Measurements from ENCODE around the gene PPP2R3A. TPM values are rescaled to one million over a fixed set of nuclear protein-coding genes. Genes with fewer than 3 reads are reported as not detected.

Gene PPP2R3A
- total RNA-seq, 4 donors from 2014 or later = 16.8 to 30.3 (median 25.6) TPM

DNA sequence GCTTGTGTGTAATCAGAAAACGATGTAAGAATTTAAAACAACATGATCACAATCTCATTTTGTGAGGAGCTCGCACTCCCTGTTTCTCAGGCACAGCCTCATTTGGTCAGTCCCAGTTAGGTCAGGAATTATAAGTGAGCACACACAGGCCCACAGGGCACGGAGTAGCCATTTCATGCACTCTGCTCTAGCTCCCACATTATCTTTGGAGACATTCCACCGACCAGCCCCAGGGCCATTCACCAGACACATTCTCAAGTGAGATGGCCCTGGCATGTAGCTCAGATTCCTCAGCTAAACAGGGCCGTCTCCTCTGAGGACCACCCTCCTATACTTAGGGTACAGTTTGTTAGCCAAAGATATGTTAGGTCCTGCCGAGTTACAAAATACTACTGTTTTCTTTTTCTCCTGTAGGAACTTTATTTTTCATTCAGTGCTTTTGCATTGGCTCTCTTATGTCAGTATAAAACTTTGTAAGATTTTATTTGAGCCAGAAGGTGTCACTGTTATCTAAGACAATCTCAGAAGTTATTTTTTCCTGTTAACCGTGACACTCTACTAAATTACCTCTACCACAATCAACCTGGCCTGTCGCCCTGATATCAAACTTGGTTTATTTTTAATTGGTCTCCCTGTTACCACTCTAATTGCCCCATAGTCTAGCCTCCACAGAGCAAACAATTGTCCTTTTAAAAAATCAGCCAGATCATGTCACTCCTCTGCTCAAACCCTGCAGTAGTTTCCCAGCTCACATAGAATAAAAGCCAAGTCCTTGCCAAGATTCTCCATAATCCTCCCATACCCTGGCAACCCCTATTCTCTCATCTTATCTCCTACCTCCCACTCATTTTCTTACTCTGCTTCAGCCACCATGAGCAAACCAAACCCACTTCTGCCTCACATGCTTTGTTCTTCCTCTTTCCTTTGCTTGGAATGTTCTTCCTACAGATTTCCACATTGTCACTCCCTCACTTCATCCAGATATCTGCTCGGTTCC lies 105.7 kb downstream of the PPP2R3A start:
- in situ Hi-C loops (cut with MboI; ENCODE audit: low sequenced_read_pairs in 4 of 4) = loop anchor here (10.0 kb wide), 4 partner anchors 674 to 954 kb away; partner anchors contain the start of gene STAG1 (in 1 of the 4)

DNA sequence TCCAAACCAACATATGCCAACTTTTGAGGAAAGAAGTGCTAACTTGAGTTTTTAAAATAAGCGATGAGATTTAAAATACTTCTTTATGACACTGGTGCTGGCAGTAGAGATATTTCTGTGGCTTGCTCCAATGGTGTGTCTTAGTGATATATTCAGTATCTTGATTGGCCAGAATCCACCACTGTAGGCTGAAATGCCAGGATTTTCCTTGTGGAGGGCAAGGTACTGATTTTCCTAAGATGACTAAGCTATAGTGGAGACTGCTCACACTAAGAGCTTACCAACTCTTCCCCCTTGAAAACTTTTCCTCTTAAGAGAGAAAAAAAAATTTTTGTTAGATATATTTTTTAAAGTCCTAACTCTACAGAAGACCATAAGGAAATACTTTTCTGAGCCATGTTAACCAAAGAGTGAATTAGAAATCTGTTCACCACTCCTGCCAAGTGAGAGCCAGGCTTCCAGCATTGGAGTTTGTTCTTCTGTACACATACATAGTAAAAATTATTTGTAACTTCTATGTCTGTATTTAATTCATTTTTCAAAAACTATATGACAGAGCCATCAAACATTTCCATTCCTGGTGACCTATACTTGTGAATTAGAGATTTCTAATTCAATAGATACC lies 109.1 kb downstream of the PPP2R3A start:
- peaks cover 29 to 45% of the 10 kb centered on the region in 2 donors for H3K4me1 ChIP-seq
- no peak for ATAC-seq
- no peak for TF ChIP-seq POLR2A (IDR thresholded peaks at IDR 0.05)
- TF ChIP-seq, protein P1, sequence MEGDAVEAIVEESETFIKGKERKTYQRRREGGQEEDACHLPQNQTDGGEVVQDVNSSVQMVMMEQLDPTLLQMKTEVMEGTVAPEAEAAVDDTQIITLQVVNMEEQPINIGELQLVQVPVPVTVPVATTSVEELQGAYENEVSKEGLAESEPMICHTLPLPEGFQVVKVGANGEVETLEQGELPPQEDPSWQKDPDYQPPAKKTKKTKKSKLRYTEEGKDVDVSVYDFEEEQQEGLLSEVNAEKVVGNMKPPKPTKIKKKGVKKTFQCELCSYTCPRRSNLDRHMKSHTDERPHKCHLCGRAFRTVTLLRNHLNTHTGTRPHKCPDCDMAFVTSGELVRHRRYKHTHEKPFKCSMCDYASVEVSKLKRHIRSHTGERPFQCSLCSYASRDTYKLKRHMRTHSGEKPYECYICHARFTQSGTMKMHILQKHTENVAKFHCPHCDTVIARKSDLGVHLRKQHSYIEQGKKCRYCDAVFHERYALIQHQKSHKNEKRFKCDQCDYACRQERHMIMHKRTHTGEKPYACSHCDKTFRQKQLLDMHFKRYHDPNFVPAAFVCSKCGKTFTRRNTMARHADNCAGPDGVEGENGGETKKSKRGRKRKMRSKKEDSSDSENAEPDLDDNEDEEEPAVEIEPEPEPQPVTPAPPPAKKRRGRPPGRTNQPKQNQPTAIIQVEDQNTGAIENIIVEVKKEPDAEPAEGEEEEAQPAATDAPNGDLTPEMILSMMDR (IDR thresholded peaks at IDR 0.05 in 4 of 5, conservative IDR thresholded peaks at IDR 0.05 in 1 of 5) = no peak
- intact Hi-C loops (cut with DNase I; ENCODE audit: low total_unique reads) = loop anchor here (1.0 to 5.0 kb wide), 5 partner anchors 122 to 940 kb away; partner anchors contain the start of genes MSL2, NCK1 and STAG1
- no peaks in the 10 kb centered on the region for H3K36me3 ChIP-seq
- H3K9me3 ChIP-seq = no peaks in the 10 kb centered on the region
- no peak for DNase-seq
- H3K27ac ChIP-seq = peak overlapping the region; percentile 69 to 81 (median 78)
- in situ Hi-C loops (cut with MboI; ENCODE audit: low sequenced_read_pairs in 4 of 4) = loop anchor here (5.0 to 25.0 kb wide), 8 partner anchors 313 to 950 kb away; partner anchors contain the start of gene STAG1 (in 2 of the 4)
- H3K27me3 ChIP-seq = no peaks in the 10 kb centered on the region
- no peak overlapping the region for H3K4me3 ChIP-seq

More for the DNA sequence above, 105.7 kb downstream of the PPP2R3A start:
- ATAC-seq (peak; percentile 8 to 34), DNase-seq (peak in 1 of 2 donors; percentile 25)
- no peaks in the 10 kb centered on the region for H3K36me3 ChIP-seq
- intact Hi-C loops (cut with DNase I; ENCODE audit: low total_unique reads) = loop anchor here (5.0 kb wide), 1 partner anchor 791 kb away; the partner anchor contains the start of gene NCK1
- H3K27ac ChIP-seq = peak overlapping the region; percentile 66 to 81 (median 77)
- H3K9me3 ChIP-seq = no peaks in the 10 kb centered on the region
- no peaks in the 10 kb centered on the region for H3K27me3 ChIP-seq
- no peak overlapping the region for H3K4me3 ChIP-seq
- H3K4me1 ChIP-seq = peaks cover 33 to 45% of the 10 kb centered on the region in 2 donors
- TF ChIP-seq POLR2A (IDR thresholded peaks at IDR 0.05) = no peak
- TF ChIP-seq, protein P1 (IDR thresholded peaks at IDR 0.05 in 4 of 5, conservative IDR thresholded peaks at IDR 0.05 in 1 of 5) = peak in 1 of 5 experiments; percentile 31

DNA sequence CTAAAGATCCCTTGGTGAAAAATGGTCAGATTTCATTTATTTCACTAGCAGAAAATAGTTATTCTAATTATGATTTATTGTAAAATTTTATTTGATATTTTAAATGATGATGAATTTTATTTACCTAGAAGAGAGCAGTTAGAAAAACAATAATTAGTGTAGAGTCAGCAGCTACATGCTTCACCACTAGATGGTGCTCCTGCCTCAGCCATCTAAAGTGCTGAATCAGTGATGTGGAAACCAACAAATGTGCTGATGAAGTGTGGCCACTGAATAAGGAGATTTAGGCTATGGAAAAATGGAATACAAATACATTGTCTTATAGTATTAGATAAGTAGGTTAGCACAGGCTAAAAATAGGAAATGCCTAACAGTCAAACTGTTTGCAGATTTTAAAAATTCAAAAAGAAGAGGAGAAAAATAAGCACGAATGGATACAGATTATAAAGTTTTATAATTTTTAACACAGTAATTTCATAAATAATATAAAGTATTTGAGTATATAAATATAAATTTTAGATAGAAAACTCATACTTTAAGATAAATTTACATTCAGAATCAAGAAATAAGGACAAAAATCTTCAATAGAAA lies 109.8 kb downstream of the PPP2R3A start:
- intact Hi-C loops (cut with DNase I; ENCODE audit: low total_unique reads) = loop anchor here (1.0 kb wide), 3 partner anchors 121 to 939 kb away; partner anchors contain the start of gene MSL2
- H3K4me3 ChIP-seq = peak overlapping the region in 2 of 4 donors; percentile 10
- DNase-seq (peak; percentile 55 to 73), ATAC-seq (peak; percentile 82 to 86)
- H3K36me3 ChIP-seq = peaks cover 0 to 5% of the 10 kb centered on the region in 2 donors
- no peaks in the 10 kb centered on the region for H3K27me3 ChIP-seq
- in situ Hi-C loops (cut with MboI; ENCODE audit: low sequenced_read_pairs in 4 of 4) = loop anchor here (5.0 to 25.0 kb wide), 8 partner anchors 312 to 949 kb away; partner anchors contain the start of gene STAG1 (in 2 of the 4)
- H3K27ac ChIP-seq = peak overlapping the region; percentile 69 to 81 (median 78)
- H3K4me1 ChIP-seq = peaks cover 22 to 42% of the 10 kb centered on the region in 2 donors
- no peaks in the 10 kb centered on the region for H3K9me3 ChIP-seq
- TF ChIP-seq POLR2A (IDR thresholded peaks at IDR 0.05) = no peak
- TF ChIP-seq, protein P1 (IDR thresholded peaks at IDR 0.05 in 4 of 5, conservative IDR thresholded peaks at IDR 0.05 in 1 of 5) = peak; percentile 89 to 98 (median 92)

DNA sequence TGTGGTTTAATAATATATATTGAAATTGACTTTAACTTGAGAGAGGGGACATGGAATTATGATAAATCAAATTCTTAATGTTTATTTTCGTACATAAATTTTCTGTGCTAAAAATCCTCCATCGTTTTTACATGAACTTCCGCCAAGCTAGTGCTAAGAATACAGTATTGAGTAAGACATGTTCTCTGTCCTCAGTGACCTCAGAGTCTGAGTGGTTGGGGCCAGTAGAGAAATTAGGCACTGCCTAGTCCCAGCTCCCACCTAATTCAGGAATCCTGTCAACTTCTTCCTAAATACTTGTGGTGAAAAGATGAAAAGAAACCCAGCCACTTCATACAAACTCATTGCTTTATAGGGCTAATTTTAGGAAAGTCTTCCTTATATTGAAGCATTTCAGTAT lies 110.3 kb downstream of the PPP2R3A start:
- TF ChIP-seq POLR2A (IDR thresholded peaks at IDR 0.05) = no peak
- TF ChIP-seq, protein P1 (IDR thresholded peaks at IDR 0.05 in 4 of 5, conservative IDR thresholded peaks at IDR 0.05 in 1 of 5) = no peak
- Histone ChIP-seq H3K27ac (peak overlapping the region; percentile 69 to 81 (median 78)), H3K4me1 (peaks cover 19 to 37% of the 10 kb centered on the region in 2 donors), H3K27me3 (no peaks in the 10 kb centered on the region), H3K4me3 (peak overlapping the region in 2 of 4 donors; percentile 10), H3K9me3 (no peaks in the 10 kb centered on the region), H3K36me3 (peaks cover 0 to 10% of the 10 kb centered on the region in 2 donors)
- intact Hi-C loops (cut with DNase I; ENCODE audit: low total_unique reads) (loop anchor here (1.0 kb wide), 3 partner anchors 120 to 938 kb away; partner anchors contain the start of gene MSL2), in situ Hi-C loops (cut with MboI; ENCODE audit: low sequenced_read_pairs in 4 of 4) (loop anchor here (5.0 to 25.0 kb wide), 8 partner anchors 311 to 949 kb away; partner anchors contain the start of gene STAG1 (in 2 of the 4))
- DNase-seq (peak; percentile 27 to 55), ATAC-seq (peak; percentile 88 to 92)

All from gastrocnemius medialis (tissue), 4 donors.